HG02852 (cell line): ENCODE data around the gene CAMK2B.

Experiments used
- ATAC-seq: cut with Tn5 transposase; IDR thresholded peaks from one replicate; pipeline ENCODE4 v1.9.1; 2021; ENCODE audit warnings: mild to moderate bottlenecking, moderate library complexity; ENCODE audit not compliant: unreplicated experiment

The CAMK2B gene

DNA sequence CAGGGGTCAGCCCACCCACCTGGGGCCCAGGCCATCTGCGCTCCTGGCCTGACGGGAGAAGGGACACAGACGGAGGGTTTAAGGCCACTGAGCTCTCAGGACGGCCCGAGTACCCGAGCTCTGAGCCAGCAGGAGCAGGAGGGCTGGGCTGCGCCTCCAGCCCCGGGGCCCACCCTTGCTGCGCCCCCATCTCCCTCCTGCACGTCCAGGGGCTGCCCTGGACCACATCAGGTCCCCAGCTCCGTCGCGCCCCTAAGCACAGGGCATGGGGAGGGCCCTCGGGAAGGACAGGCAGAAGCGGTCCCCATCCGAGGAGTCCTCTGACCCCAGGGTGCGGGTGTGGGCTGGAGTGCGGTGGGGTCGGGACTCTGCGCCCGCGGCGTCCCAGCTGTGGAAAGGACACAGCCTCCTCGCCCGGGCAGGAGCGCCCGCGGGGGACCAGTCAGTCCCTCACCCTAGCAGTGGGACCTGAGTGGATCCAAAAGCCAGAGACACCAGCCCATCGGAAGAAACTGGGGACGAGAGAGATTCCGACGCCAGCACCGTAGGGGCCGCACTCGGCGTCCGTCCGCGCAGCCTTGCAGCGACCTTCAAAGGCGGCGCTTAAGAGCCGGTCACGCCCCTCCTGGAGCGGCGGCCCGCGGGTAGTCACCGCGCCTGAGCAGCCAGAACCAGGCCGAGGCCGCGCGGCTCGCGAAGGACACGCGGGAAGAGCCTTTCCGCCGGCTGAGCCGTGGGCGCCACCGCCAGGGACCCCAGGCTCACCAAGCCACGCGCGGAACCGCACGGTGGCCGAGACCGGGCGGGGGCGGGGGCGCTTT, 15.9 kb downstream of the CAMK2B start:
- ATAC-seq = no peak

DNA sequence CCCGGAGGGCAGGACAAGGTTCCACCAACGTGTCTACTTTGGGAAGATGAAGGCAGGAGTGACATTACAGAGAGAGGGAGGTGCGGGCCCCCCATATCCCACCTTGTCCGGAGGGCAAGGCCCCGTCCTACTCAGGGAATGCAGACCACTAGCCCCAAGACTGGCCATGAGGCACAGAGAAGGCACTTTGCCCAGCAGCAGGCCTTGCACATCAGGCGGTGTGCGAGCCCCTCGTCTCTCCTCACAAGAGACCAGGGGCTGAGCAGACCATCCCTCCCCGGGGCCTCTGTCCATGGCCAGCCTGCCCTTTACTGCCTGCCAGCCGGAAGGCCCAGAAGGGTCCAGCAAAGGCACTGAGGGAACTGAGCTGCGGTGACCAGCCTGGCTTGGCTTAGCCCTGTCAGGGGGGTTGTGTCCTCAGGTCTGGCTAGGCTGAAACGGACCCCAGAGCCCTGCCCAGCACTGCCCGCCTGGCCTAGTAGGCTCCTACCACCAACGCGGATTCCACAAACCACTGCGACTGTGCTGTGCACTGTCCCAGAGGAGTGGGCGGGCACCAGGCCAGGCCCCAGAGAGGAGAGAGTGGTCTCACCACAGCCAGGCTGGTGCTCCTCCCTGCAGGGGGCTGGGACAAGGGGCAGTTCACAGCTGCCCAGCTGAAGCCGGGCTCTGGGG, 16.7 kb downstream of the CAMK2B start:
- no peak for ATAC-seq

DNA sequence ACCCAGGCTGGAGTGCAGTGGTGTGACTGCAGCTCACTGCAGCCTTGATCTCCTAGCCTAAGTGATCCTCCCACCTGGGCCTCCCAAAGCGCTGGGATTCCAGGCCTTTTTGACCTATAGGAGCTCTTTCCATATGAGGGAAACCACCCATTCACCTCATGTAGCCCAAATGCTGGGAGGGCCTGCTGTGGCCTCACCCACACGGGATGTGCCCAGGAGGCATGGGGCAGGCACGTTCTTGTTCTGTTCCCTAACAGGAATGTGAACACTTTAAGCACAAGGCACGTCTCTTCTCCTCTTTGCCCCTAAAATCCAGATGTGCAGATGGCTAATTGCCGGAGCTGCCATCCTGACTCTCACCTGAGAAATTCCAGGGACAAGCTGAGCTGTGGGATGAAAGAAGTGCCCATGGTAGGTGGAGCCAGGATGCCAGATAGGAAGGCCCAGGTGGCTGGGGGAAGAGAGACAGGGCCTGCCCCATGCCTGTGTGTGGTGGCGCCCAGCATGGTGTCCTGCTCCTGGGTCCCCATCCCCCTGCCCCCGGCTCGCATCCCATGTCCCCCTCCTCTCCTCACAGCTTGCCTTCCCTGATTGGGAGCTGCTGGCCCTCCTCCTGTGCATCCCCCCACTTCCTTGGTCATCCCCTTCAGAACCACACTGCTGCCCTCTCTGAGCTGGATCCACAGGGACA, 17.3 kb downstream of the CAMK2B start:
- ATAC-seq = no peak

DNA sequence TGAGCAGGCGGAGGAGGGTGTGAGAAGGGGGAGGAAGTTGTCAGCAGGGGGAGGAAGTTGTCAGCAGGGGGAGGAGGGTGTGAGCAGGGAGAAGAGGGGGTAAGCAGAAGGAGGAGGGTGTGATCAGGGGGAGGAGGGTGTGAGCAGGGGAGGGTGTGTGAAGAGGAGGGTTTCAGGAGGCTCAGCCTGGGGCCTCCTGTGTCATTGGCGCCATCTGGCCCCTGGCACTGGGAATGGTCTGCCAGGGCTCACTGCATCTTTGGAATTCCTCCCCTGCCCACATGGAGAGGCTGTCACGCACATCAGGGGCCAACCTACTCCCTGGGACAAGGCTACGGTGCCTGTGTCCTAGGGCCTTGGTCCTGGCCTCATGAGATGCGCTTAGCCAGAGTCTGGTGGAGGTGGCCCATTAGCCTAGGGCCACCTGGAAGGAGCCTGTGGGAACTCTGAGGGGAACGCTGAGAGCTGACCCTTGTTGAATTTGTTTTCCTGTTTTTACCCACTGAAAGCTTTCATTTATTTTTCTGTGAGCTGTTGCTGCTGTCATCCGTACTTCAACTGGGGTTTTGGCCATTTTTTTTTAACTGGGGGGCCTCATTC, 18.0 kb downstream of the CAMK2B start:
- no peak for ATAC-seq

DNA sequence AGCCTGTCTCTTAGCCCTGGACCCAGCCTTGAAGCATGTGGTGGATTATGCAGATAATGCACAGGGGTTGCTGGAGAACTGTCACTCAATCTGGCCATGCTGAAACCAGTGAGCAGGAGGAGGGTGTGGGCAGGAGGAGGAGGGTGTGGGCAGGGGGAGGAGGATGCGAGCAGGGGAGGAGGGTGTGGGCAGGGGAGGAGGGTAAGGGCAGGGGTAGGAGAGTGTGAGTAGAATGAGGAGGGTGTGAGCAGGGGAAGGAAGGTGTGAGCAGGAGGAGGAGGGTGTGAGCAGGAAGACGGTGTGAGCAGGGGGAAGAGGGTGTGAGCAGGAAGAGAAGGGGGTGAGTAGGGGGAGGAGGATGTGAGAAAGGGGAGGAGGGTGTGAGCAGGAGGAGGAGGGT, 18.8 kb downstream of the CAMK2B start:
- ATAC-seq = no peak

DNA sequence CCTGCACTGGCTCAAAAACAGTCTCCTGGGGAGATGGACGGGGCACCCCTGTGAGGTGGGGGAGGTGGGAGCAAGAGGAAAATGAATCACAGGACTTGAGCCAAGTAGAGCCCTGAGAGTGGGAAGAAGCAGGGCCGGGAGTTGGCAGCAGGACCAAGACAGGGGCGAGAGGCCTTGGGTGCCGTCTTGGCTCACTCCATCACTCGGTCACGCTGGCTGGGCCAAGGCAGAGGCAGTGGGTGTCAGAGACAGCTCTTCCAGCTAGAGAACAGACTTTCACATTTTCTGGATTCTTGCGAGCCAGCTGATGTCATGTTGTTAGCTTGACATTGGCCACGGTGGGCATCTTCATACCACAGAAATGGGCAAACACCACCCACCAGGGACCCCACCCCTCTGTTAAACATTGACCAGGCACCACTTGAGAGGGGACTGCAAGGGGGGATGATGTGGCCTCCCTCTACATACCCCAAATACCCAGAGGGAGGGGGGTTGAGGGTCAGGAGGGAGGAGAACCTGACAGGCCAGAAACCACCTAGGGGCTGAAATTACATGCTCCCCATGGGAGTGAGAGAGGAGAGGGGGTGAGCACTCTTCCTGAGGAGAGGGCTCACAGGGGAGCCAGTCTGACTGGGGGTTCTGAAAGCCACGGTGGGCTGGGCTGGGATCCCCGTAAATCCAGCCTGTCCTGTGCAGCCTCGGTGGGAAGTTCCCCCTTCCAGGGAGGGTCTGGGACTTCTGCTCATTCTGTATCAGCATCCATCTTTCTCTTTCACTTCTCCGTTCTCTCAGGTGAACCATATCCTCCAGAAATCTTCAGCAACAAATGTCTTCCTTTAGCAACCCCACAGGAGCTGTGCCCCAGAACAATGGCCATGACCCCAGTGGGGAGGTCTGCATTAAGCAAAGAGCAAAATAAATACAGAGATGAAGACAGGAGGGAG, 19.6 kb downstream of the CAMK2B start:
- no peak for ATAC-seq

DNA sequence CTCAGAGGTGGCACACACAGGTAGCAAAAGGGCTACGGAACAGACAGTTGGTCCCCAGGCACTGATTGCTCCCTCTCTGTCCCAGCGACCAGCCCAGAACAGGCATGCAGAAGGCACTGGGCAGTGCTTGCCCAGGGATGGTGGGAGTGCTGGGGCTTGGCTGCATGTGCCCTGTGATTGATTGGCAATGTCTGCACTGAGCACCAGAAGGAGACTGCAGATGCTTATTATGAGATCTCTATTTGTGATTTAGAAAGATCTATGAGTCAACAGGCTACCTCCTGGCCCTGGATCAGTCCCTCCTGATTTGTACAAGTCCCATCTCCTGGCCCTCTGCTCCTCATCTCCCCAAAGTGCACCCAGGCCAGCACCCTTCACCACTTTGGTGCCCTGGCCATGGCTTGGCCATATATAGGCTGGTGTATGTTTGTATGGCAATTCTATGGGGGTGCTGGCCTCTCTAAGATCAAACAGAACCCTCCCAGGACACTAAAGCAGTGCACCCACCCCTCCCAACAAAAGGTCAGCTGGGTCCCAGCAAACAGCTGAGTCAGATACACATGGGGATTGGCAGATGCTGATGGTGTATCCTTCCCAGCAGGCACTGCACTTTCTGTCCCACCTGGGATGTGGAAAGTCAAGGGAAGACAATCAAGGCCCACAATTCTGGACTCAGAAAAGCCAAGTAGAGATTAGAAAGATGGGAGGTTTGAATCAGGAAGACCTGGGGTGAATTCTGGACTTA, 30.9 kb downstream of the CAMK2B start:
- ATAC-seq = no peak

DNA sequence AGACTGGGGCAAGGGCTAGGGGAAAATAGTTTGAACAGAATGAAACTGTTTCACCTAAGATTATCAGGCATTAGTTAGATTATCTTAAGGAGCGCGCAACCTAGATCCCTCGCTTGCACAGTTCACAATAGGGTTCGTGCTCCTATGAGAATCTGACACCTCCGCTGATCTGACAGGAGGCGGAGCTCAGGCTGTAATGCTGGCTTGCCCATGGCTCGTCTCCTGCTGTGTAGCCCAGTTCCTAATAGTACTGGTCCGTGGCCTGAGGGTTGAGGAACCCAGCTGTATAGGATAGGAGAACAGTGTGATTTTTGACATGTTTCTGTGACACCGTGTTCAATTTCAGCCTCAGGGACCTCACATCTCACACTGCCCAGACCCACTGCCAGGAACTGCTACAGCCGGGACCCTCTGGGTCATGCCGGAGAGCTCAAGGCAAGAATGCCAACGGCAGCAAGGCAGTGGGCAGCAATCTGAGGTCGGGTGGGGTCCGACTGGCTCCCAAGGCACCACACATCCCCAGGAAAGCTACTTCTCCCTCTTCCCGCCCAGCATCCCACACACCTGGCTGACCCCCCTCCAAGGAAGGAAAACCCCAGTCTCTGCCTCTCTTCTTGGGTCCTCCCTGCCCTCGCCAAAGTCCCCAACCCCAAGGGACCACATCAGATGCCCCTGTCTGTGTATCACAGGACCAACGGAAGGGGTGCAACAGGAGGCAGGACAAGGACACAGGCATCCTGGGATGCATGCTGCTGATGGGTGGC, 31.7 kb downstream of the CAMK2B start:
- no peak for ATAC-seq

DNA sequence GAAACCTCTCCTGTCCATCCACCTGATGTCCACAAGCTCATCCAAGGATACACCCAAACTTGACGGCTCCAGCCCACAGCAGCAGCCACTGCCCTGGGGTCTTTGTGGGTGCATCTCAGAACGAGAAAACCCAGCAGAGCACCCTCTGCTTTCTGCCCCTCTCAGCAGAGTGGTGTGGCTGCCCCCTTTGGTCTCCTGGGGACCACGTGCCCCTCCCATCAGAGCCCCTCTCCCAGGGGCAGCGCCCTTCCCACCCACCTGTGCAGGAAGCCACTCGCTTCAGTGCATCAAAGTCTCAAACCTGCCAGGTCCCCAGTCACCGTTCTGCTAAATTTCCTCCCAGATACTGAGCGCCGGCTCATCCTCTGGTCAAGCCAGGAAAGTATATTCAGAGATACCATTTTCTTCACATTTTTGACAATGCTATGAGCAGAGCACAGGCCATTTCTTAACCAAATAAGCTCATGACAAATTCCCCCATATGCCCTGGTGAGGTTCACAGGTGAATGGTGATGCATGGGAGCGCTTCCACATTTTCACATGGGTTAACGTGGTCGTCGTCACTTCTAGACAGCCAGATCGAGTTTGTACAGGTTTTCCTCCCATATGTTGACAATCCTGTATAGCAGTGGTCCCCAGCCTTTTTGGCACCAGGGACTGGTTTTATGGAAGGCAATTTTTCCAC, 32.4 kb downstream of the CAMK2B start:
- ATAC-seq = no peak

DNA sequence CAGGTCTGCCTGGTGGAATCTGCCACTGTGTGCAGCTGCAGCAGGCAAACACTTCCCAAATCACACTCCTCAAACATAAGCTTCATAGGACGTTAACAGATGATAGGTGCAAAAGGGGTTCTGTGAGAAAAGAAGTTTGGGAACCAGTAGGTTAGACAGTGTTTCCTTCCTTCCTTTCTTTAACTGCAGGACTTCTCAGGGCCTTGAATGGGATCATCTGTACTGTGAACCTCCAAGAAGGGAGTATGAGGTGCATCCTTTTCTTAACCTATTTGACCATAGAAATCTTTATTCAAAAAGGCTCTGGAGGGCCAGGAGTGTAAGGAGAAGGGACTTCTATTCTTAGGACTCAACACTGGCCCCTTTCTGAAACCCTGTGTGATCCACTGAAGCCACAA, 33.0 kb downstream of the CAMK2B start:
- ATAC-seq = no peak

DNA sequence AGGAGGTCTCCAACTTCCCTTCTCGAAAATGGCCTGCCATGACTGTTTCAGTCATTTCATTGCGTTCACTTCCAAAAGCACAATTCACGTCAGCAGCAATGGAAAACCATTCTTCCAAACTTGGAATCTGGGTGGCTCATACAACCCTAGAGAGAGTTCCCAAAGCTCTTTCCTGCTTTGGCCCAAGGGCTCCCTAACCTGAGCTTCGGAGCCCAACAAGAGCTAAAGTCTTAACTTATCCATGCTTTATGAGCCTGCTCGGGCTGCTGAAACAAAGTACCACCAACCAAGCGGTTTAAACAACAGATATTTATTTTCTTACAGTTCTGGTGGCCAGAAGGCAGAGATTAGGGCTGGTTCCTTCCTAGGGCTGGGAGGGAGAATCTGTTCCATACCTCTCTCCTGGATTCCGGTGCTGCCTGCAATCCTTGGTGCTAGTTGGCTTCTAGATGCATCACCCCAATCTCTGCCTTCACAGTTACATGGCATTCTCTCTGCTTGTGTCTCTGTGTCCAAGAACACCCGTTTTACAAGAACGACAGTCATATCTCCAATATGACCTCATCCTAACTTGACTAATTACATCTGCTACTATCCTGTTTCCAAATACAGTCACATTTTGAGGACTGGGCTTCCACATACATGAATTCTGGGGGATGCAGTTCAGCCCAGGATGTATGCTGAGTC, 33.5 kb downstream of the CAMK2B start:
- ATAC-seq = no peak

DNA sequence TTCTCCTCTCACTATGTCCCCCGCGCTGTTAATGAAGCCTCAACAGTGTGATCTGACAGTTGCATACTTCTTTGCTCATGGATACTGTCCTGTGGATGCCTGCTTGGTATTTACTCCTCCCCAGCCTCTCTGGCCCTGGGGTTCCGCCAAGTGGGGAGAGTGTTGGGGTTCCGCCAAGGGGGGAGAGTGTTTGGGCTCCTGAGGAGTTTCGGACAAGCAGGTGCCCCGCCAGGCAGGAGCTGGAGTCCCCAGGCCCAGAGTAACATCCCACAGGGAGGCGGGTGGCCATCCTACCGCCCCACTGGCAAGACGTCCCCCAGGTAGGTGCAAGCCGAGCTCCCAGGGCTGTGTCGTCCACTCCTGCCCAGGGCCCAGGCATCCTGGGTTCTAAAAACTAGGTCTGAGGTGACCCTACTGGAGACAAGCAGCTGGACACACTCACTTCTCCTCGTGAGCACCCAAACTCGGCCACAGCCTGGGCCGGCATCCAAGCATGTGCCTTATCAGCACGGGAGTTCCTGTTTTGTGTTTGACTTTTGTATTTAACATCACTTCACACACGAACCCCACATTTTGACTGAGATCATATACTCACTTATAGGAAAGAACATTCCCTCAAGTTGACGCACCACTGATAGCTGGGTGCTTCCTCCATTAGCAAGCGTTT, 34.2 kb downstream of the CAMK2B start:
- no peak for ATAC-seq

DNA sequence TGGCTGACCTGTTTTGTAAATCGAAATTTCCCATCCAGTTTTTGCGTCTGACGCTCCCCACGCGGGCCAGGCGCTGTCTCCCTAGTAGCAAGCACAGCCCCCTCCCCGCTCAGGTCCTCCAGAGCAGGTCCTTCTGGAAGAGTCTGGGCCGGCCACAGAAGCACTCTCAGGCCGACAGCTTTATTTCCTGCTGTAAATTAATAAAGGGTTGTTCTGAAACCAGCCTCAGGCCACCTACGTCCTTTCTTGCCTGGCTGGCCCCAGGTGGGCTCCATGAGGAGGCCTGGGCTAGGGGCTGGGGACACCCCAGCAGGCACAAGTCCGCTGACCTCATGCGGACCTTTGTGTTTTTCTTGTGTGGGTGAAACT, 35.2 kb downstream of the CAMK2B start:
- no peak for ATAC-seq

DNA sequence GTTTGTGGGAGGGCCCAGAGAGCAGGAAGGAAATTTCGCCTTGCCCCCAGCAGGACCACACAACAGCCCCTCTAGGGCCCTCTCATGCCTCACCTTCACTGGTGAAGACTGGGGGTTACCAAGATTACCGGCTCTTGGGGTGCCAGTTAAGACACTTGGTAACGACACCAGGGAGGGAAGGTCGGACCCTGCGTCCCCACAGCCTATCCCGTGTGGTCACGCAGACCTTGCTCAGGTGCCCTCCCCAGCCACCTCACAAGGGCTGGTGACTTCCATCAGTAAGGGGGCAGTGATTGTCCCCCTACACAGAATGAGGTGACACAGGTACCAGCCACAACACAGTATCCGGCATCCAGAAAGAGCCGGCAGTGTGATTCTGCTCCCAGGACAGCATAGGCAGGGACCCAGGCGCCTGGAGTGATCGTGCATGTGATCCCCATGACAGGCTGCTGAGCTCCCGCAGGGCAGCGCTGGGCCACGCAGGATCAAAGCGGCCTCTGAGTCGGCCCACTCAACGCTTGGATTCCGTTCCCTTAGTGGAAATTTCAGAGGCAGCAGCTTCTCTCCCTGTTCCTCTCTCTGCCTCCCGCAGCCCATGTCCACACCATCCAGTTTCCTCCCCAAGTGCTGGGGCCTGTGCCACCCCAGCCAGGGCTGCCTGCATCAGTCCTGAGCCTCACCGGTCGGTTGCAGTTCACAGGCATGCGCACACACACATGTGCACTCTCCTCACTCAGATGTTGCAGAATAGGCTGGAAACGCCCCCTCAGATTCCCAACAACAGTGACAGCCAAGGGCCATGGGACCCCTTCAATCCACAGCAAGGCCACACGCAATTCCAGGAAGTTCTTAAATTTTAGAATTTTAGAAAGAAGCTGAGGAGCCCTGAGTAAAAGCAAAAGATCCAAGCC, 35.8 kb downstream of the CAMK2B start:
- ATAC-seq = no peak

DNA sequence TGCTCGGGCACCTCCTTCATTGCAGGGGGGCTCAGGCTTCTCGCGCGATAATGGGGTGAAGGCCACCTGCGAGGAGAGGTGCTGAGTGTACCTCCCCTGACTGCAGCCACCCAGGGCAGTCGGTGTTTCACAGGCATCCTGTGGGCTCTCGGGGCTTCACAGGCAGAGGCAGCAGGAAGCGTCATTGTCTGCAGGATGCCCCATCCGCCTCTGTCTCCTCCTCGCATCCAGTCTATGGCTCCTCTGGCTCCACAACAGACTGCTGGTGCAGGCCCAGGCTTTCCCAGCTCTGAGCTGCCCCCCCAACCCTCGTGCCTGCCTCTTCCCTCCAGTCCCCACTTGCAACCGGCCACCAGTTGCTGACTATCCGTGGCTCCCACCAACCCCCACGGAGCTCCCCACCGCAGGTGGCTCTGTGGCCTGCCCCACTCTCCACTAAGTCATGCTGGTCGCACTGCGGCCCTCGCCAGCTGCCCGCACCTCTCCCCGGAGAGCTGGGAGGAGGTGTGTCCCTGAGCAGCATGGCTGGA, 36.5 kb downstream of the CAMK2B start:
- no peak for ATAC-seq

DNA sequence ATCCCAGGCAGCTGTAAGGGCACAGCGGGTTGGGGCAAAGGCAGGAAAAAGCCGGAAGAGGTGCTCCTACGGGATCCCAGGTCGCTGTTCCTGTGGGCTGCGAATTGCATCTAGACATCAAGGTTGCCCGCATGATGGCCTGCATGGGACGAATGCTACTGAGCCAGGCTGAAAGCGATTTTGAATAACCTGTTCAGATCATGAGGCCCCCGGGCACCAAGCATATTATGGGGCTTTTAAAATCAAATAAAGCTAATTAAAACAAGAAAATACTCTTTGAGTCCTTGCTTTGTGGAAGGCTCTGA, 37.1 kb downstream of the CAMK2B start:
- no peak for ATAC-seq
